Suprapubic skin (tissue), 3 donors: ENCODE measurements around the gene PDZD7.

ENCODE experiments used
- CTCF ChIP-seq, 2 donors: fragments of 200-600 bp in 1 of 2; fragments of 450-650 bp in 1 of 2; sonication (generic) in 1 of 2; IDR thresholded peaks; one replicate each; pipeline ENCODE4 v1.5.1; 2016 to 2019; ENCODE audit warnings: antibody characterized with exemption in 2 of 2, mild to moderate bottlenecking in 1 of 2, moderate library complexity in 1 of 2
- POLR2A ChIP-seq, 2 donors: fragments of 450-650 bp; IDR thresholded peaks; one replicate each; pipeline ENCODE4 v1.6.1; 2017; ENCODE audit warnings: antibody characterized with exemption in 2 of 2, mild to moderate bottlenecking in 2 of 2, moderate library complexity in 2 of 2

DNA sequence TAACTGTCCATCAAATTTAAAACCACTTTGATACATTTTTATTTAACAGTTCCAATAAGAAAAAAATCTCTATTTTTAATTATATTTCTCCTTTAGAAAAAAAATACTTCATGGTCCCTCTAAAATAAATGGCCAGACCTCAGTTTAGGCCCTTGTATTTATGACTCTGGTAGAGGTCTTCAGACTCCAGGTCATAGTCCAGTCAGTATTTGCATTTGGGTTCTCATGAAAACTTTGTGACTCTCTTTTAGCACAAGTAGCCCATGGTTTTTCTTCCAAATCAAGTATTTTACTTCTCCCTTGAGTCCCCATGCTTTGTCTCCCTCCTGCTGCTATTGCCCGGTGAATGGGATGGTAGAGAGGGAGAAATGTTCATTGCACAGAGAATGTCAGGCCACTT is 67.1 kb downstream of the PDZD7 start:
- no peak for TF ChIP-seq POLR2A (IDR thresholded peaks at IDR 0.05)
- no peak for TF ChIP-seq CTCF (IDR thresholded peaks at IDR 0.05)
